ENCODE results near the gene INPPL1.
"Not testable (repeated sequence)": the region's sequence is repeated elsewhere in the genome, so short reads cannot be mapped to it uniquely, and the experiment has no call there.

INPPL1 gene

DNA sequence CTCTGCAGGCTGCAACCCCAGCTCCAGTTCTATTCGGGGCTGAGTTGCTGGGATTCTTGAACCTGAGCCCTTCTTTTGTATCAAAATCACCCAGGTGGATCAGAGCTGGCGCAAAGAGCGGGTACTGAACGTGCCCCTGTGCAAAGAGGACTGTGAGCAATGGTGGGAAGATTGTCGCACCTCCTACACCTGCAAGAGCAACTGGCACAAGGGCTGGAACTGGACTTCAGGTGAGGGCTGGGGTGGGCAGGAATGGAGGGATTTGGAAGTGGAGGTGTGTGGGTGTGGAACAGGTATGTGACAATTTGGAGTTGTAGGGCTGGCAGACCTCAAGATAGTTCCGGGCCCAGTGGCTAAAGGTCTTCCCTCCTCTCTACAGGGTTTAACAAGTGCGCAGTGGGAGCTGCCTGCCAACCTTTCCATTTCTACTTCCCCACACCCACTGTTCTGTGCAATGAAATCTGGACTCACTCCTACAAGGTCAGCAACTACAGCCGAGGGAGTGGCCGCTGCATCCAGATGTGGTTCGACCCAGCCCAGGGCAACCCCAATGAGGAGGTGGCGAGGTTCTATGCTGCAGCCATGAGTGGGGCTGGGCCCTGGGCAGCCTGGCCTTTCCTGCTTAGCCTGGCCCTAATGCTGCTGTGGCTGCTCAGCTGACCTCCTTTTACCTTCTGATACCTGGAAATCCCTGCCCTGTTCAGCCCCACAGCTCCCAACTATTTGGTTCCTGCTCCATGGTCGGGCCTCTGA lies 28.9 kb upstream of the INPPL1 start:
- H3K27me3 ChIP-seq (replicated peaks) = no peaks in the 10 kb centered on the region
- no peak overlapping the region for H3K4me3 ChIP-seq (ENCODE audit: low read depth, low read length)
- no peak overlapping the region for H3K27ac ChIP-seq
- no peak for DNase-seq
- TF ChIP-seq CTCF (IDR thresholded peaks at IDR 0.05; ENCODE audit: low read depth, low read length, missing control alignments) = no peak
- H3K36me3 ChIP-seq (replicated peaks) = no peaks in the 10 kb centered on the region
- in situ Hi-C loops (cut with HindIII; ENCODE audit: low pct_ligation_motif_present, low sequenced_read_pairs) = no loop called here

- H3K27ac ChIP-seq; H3K36me3 ChIP-seq (replicated peaks); H3K4me3 ChIP-seq (ENCODE audit: low read depth, low read length); H3K27me3 ChIP-seq (replicated peaks); DNase-seq; in situ Hi-C loops (cut with HindIII; ENCODE audit: low pct_ligation_motif_present, low sequenced_read_pairs): not testable (repeated sequence)
Observed at GRCh38 chr11:72201445-72201844, 23.1 kb upstream of the INPPL1 start.

DNA sequence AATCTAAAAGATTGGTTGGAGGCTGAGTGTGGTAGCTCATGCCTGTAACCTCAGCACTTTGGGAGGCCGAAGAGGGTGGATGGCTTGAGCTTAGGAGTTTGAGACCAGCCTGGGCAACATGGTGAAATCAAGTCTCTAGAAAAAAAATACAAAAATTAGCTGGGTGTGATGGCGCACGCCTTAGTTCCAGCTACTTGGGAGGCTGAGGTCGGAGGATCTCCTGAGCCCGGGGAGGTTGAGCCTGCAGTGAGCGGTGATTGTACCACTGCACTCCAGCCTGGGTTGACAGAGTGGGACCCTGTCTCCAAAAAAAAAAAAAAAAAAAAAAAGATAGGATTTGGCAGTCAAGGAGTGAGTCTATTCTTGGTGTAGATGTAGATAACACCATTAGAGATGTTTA lies 22.0 kb upstream of the INPPL1 start:
- Histone ChIP-seq H3K36me3 (replicated peaks) (no peaks in the 10 kb centered on the region), H3K4me3 (ENCODE audit: low read depth, low read length) (no peak overlapping the region), H3K27me3 (replicated peaks) (no peaks in the 10 kb centered on the region), H3K27ac (no peak overlapping the region)
- in situ Hi-C loops (cut with HindIII; ENCODE audit: low pct_ligation_motif_present, low sequenced_read_pairs) = no loop called here
- TF ChIP-seq CTCF (IDR thresholded peaks at IDR 0.05; ENCODE audit: low read depth, low read length, missing control alignments) = no peak
- no peak for DNase-seq

- DNase-seq = no peak
- TF ChIP-seq CTCF (IDR thresholded peaks at IDR 0.05; ENCODE audit: low read depth, low read length, missing control alignments) = no peak
- in situ Hi-C loops (cut with HindIII; ENCODE audit: low pct_ligation_motif_present, low sequenced_read_pairs) = no loop called here
- Histone ChIP-seq H3K36me3 (replicated peaks) (no peaks in the 10 kb centered on the region), H3K4me3 (ENCODE audit: low read depth, low read length) (no peak overlapping the region), H3K27me3 (replicated peaks) (no peaks in the 10 kb centered on the region), H3K27ac (no peak overlapping the region)
Observed at GRCh38 chr11:72203163-72203562, 21.4 kb upstream of the INPPL1 start.

- Histone ChIP-seq H3K27me3 (replicated peaks) (no peaks in the 10 kb centered on the region), H3K27ac (no peak overlapping the region), H3K4me3 (ENCODE audit: low read depth, low read length) (no peak overlapping the region), H3K36me3 (replicated peaks) (no peaks in the 10 kb centered on the region)
- TF ChIP-seq CTCF (IDR thresholded peaks at IDR 0.05; ENCODE audit: low read depth, low read length, missing control alignments) = no peak
- in situ Hi-C loops (cut with HindIII; ENCODE audit: low pct_ligation_motif_present, low sequenced_read_pairs) = no loop called here
- DNase-seq = no peak
Observed at GRCh38 chr11:72204886-72205285, 19.7 kb upstream of the INPPL1 start.

DNA sequence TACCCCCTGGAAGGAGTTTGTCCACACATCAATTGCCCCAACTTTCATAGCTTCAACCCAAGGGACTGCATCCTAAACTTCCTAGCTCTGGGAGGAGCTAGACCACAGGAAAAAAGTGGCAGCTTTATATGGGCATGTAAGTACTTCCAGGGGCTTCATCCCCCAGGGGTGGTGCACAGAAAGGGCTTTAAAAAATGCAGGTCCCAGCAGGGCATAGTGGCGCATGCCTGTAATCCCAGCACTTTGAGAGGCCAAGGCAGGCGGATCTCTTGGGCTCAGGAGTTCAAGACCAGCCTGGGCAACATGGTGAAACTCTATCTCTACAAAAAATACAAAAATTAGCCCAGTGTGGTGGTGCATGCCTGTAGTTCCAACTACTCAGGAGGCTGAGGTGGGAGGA lies 17.8 kb upstream of the INPPL1 start:
- DNase-seq; H3K27me3 ChIP-seq (replicated peaks); in situ Hi-C loops (cut with HindIII; ENCODE audit: low pct_ligation_motif_present, low sequenced_read_pairs); H3K36me3 ChIP-seq (replicated peaks); H3K27ac ChIP-seq; H3K4me3 ChIP-seq (ENCODE audit: low read depth, low read length): not testable (repeated sequence)

DNA sequence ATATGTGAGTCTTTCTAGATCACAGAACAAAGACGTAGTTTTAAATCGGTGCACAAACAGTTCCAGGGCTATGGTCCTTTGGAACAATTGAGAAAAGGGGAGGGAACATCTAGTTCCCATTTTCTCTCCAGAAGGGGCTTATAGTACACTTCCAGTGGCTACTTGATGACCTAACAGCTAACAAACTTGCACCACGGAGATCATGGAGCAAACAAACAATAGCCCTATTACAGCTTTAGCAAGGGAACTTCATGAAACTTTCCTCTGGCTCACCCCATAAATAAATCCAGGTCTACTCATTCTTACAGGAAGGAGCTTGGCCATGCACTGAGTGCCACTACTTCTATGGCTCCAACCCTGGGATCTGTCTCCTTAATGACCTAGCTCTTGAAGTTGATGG lies 16.3 kb upstream of the INPPL1 start:
- DNase-seq = no peak
- in situ Hi-C loops (cut with HindIII; ENCODE audit: low pct_ligation_motif_present, low sequenced_read_pairs) = no loop called here
- Histone ChIP-seq H3K36me3 (replicated peaks) (no peaks in the 10 kb centered on the region), H3K27ac (no peak overlapping the region), H3K4me3 (ENCODE audit: low read depth, low read length) (no peak overlapping the region), H3K27me3 (replicated peaks) (no peaks in the 10 kb centered on the region)
- no peak for TF ChIP-seq CTCF (IDR thresholded peaks at IDR 0.05; ENCODE audit: low read depth, low read length, missing control alignments)
